ENCODE results near the gene NID2. TPM values are rescaled to one million over a fixed set of nuclear protein-coding genes. Genes with fewer than 3 reads are reported as not detected.
A peak's percentile ranks its signal among the peaks of the same experiment; 100 is the strongest.

NID2 gene
- total RNA-seq, 1 donor from 2014 or later: 189 TPM

DNA sequence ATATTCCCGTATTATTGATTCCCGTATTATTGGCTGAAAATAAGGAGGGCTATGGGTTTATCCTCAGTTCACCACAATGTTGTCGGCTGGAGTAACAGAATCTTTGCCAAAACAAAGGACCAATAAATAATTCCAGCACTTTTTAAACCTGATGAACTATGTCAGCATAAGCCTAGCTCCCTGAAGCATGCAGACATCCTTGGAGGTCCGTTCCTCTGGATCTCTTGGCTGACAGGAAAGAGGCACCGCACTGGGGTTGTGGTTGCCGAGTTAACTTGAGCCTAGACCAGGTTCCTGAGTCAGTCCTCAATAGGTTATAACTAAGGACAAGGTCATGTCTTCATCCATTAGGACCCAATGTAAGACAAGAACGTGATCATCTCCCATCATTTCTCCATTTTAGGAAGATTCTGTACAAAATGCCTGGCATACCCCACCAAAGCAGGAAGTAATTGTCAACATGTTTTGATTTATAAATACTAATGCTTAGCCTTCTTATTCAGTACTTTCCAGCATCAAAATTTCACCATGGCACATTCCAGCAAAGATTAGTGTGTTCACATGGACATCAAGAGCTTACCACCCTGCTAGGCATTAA lies 36.6 kb downstream of the NID2 start:
- no peak for DNase-seq (ENCODE audit: extremely low read depth, low read depth, low spot score)

DNA sequence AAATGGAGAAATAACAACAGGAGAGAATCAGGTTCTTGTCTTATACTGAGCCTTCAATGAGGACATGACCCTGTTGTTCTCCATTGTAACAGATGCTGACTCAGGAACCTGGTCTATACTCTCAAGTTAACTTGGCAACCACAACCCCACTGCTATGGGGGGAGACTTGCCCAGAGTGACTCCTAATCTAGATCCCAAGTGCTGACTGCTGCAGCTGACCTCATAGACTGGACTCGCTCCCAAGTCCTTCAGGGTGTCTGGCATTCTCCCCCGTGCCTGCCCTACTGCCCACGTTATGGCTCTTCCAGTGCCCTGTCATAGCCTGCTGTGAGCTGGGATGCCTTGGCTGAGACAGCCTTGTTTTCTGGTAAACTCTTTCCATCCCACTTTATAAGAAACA lies 37.1 kb downstream of the NID2 start:
- no peak for DNase-seq (ENCODE audit: extremely low read depth, low read depth, low spot score)

DNA sequence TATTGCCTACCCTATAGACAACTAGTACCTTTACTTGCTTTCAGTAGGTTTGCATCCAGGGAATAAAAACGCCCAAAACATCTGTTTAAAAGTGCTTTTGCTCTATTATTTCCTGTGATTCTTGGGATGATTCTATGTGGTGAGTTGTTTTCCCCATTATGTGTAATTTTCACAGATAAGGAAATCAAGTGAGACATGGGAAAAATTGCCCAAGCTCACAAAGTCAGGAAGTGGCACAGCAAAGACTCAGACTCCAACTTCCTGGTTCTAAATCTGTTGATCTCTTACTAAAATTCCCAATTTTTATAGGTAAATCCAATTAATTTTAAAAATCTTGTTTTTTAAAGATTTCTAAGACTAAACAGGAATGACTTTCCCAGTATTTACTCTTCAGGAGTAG lies 39.0 kb downstream of the NID2 start:
- no peak for DNase-seq (ENCODE audit: extremely low read depth, low read depth, low spot score)

DNA sequence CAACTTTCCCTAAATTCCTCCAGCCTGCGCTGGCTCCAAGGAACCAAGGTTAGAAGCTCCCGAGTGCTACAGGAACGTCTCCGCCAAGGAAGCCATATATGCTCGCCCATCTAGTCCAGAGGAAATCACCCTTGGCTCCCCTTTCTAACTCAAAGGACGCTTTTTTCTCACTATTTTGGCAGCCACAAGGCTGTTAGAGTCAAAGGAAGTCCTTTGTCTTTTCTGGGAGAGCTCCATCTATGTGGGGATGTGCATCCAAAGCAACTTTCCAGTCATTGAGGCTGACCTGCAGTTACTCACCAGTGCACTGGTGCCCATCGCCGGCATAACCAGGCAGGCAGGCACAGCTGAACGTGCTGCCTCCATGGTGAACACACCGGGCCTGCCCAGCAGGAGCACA lies 42.0 kb downstream of the NID2 start:
- DNase-seq (ENCODE audit: extremely low read depth, low read depth, low spot score): no peak

DNA sequence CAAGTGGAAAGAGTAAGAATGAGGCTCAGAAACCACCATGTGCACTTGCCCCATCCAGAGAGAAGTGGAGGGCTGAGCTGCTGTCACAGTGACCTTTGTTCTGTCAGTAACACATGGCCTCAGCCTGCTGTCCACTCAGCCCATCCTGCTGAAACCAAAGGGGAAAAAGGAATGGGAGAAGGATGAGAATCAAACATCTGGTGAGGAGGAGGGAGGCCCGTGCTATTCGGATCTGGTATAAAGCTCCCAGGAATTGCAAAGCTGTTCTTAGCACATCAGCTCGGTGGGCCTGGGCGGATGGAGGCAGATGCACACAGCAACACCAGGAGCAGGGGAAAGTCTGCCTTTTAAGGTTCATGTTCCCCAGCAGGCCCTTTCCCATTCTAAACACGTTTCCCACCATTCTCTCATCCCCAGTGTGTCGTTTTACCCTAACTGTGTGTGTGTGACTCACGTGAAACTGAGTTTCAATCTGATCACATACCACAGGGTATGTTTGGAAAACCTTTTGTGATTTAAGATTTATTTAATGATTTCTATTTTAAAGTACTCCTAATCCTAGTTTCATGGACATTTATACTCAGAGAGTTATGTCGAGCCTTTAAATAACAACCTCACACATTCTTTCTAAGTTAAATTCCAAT lies 42.7 kb downstream of the NID2 start:
- DNase-seq (ENCODE audit: extremely low read depth, low read depth, low spot score): no peak

DNA sequence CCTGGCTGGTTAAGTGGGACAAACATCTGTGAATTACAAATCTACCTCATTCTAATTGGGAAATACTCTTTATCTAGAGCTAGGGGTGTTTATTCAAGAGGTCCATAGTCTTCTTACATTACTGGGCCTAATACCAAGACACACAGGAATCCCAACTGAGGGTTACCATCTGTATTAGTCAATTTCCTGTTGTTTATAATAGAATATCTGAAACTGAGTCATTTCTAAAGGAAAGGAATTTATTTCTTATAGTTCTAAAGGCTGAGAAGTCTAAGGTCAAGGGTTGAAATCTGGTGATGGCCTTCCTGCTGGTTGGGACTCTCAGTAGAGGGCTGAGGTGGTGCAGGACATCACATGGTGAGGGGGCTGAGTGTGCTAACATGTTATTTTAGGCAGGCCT lies 43.5 kb downstream of the NID2 start:
- DNase-seq (ENCODE audit: extremely low read depth, low read depth, low spot score): peak; percentile 86

DNA sequence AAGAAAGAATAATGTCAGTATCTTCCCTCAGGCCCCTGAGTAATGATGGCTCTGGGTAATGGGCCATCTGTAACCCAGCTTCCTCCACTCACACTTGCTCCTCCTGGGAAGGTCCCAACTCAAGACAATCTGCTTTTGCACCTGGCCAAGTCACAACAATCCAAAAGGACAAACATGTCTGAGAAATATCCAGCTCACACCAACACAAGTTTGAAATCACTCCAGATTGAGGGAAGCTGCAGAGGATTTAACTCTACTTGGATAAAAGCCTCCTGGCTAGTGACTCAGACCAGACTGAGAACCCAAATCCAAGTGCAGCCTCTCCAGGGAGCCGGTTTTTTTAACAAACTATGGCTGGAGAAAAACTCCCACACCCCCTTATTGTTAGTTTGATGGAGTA lies 45.3 kb downstream of the NID2 start:
- no peak for DNase-seq (ENCODE audit: extremely low read depth, low read depth, low spot score)

DNA sequence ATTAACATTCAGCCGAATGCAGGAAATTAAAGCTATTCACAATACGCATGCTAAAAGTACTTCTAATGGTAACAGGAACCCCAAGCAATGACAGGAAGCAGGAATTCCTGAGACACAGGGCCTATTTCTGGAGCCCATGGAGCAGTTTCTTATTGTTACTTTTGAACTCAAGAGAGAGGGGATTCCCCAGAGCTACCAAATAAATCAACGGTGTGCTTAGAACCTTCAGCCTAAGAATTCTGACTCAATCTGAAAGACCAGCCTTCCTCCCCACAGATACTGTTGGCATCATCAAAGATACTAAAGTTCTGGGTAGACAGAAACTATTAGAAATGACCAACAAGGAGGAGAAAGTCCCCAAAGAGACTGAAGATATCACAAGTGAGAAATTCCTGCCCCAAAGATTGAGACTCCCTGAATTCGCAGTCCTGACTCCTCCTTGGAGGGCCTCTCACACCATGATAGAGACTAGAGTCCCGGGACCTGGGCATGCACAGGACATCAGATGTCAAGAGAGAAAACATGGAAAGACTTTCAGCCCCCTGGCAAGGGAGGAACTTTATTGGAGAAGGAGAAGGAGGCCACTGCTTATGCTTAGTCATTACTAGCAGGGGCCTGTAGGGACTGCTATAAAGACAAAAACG lies 46.8 kb downstream of the NID2 start:
- no peak for DNase-seq (ENCODE audit: extremely low read depth, low read depth, low spot score)

DNA sequence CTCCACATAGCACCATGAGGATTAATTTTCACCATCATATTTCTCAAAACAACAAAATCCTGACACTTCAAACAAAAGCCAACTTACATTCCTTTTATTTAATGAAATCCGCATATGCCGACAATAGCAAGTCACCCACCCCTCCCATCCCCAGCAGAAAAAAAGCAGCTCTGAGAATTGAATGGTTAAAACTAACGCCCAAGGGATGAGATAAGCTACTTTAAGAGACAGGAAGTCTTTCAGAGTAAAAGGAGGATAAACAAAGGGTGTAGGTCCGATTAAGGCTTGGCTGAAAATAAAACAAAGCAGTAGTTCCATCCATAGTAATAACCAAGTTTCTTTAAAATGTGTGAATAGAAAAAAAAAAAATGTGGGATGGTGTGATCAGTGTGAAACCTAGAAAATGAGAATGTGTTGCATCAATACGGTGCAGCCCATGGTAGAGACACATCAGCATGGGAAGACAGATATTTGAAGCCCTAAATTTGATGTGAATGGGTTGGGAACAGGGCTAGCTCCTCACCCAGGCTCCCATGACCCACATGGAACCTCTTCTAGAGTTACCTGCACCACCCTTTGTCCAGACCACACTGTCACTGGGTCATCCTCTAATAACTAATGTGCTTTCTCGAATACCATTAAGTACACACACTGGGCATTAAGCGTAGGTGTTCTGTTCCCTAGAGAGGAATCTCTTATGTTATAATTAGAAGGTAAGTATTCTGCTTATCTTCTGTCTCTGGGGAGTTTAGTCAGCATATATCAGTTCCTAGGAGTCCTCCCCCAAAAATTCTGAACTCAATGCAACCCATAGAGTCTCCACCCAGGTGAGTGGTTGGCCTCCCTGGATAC lies 47.8 kb downstream of the NID2 start:
- no peak for DNase-seq (ENCODE audit: extremely low read depth, low read depth, low spot score)

DNA sequence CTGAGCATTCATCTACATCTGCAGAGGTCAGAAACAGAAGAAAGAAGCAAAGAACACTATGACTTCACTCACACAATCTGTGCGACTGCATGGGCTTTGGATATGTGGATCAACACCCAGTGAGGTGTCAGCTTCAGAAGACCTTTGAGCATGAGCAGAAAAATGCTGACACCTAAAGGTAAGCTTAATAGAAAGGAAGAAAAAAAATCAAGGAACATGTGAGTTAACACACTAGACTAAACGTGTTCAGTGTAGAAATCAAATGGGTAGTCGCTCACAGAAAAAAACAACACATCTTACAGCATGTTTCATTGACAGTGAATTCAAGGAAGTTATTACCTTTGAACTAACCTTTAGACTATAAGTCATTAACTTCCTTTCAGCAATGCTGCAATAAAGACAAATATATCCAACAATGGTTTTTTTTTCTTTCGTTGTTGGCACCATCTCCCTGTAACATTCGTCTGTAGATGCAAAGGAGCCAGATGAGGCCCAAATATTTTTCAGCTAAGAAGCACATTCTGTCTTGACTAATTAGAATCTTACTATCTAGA lies 48.6 kb downstream of the NID2 start:
- no peak for DNase-seq (ENCODE audit: extremely low read depth, low read depth, low spot score)

DNA sequence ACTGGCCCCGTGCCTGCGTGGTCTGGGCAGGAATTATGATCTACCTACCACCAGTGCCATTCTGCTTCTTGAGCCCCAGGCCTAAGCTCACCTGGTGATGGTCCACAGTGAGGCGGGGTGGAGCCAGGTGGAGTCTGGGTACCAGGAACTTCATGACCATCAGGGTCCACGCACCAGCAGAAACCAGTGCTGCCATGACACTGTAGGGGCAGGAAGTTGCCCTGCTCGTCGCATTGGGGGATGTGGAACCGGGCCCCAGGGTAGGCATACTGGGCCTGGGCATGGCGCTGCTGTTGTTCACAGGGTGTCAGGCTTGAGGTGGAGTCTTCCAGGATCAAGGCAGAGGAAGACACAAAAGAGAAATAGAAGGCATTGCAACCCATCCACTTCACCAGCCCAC lies 49.9 kb downstream of the NID2 start:
- DNase-seq (ENCODE audit: extremely low read depth, low read depth, low spot score): no peak

DNA sequence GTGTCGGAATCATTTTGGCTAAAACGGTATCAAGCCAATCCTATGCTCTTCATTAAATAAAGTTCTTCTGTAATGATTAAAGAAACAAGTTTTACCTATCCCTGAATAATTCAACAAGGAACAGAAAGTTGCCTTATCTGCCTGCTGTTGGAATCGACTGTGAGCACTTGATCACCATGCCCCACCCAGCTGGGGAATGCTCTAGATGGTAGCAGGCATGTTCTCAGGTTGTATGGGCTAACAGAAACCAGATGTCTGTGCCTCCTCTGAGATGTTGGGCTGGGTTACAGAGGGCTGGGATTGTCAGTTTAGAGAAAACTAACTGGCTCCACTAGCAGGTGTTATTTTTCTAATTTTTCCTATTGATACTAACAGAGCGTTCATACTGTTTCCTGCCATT lies 50.6 kb downstream of the NID2 start:
- no peak for DNase-seq (ENCODE audit: extremely low read depth, low read depth, low spot score)

DNA sequence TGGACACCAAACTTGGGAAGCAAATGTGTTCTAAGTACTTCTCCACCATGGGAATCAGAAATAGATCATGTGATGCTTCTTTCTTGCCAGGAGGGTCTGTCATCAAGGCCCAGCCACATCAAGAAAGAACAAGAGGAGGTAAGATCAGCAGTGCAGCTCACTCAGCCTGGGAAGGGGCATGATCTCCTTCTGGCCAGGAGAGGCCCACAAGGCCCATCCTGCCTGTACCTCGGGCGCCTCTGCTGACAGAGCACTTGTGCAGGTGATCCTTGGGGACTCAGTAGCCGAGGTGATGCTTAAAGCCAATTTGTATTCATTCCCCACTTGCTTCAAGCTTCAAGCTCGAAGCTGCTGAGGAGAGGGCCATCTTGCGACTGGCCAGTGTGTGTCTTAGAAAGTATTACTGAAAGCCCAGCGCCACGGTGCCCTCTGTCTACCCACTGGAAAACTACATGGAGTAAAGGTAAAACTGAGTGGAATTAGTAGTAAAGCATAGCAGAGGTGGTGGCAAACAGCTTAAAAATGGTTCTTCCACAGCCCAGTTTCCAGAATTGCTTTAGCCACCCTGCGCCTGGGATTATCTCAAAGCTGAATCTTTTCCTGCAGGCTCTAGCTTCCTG lies 53.3 kb downstream of the NID2 start:
- DNase-seq (ENCODE audit: extremely low read depth, low read depth, low spot score): no peak

DNA sequence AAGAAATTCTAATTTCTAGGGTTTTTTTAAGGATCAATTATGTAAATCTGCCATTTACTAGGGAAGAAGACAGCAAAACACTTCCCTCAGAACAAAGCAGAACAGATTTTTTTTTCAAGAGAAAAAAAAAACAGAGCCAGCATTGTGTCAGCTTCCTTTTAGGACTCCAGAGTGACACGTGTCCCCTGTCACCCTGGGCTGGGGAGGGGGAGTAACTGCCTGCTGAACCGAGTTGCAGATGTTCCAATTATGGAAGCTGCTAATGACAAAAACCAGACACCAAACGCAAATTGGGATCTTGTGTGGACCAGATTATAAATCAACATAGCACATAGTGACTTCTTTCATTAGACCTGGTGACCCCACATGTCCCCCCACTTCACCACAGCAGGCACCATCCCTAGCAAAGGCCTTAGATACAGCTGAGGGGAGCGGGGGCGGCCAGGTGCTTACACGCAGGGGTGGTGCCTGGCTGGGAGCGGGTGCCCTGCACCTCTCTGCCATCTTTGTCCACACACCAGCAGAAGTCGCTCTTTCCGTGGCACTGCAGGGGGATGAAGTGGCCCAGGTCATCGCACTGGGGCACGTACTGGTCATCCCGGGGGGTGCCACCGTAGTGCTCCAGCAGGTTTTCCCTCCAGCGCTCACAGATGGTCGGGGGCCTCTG lies 54.1 kb downstream of the NID2 start:
- no peak for DNase-seq (ENCODE audit: extremely low read depth, low read depth, low spot score)

DNA sequence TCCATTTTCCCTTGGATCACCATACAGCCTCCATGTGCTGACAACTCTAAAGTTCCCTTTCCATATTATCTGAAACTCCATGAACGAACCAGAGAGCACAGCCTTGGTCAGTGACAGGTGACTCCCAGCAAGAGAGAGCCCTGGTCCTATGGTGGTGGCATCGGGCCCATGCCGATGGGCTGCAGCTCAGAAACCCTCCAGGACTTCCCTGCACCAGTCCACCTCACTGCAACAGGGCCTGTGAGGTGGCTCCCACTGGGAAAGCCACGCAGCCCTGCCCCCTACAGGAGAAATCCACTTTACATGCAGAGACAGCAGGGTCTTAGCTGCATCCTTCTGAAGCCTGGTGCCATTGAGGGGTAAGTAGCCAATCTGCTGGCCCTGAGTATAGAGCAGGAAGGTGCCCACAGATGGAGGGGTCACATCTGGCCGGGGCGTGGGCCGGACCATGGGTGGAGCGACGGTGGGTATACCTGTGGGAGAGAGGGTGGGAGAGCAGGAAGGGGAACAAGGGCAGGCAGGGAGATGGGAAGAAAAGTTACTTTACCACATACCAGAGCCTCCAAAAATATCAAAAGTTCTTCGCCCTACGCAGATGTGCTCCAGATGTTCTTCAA lies 54.8 kb downstream of the NID2 start:
- no peak for DNase-seq (ENCODE audit: extremely low read depth, low read depth, low spot score)

DNA sequence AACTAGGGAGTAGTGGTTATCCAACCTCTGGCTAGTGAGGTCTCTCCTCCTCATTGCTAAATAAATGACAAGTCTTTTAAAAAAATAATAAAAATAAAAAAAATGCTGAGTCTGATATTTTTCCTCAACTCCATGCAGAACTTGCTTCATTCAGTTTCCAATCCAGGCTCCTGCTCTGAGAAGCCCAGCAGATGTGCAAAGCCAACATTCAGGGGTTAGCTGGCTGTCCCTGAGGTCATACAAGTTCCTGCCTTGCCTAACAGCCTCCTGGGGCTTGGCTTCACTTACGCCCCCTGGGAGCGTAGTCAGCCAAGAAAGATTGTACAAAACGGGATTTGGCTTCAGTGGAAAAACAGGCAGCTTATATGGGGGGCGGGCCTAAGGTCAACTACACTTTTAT lies 56.2 kb downstream of the NID2 start:
- DNase-seq (ENCODE audit: extremely low read depth, low read depth, low spot score): no peak

DNA sequence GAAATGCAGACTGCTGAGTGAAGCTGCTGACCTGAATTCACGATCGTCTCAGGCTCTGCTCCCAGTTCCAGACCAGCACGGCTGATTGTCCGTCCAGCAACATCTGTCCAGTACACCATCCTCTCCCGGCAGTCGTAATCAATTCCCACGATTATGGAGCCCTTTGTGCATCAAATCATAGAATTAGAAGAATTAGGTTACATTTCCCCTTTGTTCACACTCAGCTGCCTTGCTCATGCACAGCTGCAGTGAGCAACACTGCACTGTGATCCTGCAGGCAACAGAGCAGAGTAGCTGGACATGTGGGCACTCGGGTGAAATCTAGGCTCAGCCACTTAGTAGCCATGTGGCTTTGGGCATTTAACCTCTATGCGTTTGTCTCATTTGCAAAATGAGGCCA lies 57.3 kb downstream of the NID2 start:
- DNase-seq (ENCODE audit: extremely low read depth, low read depth, low spot score): no peak

DNA sequence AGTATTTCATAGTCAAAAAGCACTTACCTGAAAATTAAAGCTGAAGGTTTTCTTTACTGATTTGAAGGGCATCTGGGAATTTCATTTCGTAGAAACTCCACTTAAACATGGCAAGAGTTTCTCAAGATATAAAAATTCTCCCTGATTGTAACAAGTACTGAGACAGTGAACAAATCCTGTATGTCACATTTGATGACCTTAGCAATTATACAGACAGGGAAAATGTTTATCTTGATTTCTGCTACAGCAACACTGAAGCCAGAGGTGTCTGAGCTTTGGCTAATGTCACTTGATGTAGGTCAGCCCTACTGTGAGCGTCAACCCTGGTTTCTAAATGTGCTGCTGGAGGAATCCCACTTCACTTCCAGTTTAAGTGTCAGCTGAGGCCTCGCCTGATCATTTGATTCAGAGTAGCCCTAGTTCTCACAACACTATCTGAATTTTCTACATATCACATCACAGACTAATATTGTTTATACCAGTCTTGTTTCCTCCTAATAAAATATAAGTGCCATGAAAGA lies 58.6 kb downstream of the NID2 start:
- DNase-seq (ENCODE audit: extremely low read depth, low read depth, low spot score): no peak

DNA sequence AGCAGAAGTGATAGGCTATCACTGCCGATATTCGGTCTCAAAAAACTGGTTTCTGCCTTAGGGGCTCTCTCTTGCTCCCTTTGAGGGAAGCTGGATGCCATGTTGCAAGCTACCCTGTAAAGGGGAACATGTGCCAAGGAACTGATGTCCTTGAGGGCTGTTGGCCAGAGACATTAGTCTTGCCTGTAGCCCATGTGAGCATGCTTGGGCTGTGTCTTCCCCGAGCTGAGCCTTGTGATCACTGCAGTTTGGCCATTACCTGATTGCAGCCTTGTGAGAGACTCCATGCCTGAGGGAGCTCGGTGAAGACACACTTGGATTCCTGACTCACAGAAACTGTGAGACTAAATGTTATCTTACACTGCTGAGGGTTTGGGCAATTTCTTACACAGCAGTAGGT lies 60.7 kb downstream of the NID2 start:
- no peak for DNase-seq (ENCODE audit: extremely low read depth, low read depth, low spot score)

DNA sequence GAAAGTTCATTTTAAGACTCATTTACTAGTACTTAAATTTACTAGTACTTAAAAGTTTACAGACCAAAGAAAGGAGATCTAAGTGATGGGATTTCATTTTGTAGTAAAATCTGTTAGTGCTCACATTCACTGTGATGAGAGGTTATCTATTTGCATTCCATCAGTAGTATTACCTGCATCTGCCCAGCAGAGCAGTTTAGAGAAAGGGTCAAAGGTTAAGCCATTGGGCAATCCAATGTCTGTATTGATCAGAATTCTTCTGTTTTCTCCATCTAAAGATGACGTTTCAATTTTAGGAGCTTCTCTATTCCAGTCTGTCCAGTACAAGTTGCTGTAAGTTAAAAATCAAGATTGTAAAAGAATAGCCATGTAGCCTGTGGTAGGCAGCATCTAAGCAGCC lies 61.2 kb downstream of the NID2 start:
- DNase-seq (ENCODE audit: extremely low read depth, low read depth, low spot score): no peak

Measured in glomerular endothelial cell (primary cell).